Measurements from ENCODE around the gene CRTAC1.

- TF ChIP-seq, protein P1, sequence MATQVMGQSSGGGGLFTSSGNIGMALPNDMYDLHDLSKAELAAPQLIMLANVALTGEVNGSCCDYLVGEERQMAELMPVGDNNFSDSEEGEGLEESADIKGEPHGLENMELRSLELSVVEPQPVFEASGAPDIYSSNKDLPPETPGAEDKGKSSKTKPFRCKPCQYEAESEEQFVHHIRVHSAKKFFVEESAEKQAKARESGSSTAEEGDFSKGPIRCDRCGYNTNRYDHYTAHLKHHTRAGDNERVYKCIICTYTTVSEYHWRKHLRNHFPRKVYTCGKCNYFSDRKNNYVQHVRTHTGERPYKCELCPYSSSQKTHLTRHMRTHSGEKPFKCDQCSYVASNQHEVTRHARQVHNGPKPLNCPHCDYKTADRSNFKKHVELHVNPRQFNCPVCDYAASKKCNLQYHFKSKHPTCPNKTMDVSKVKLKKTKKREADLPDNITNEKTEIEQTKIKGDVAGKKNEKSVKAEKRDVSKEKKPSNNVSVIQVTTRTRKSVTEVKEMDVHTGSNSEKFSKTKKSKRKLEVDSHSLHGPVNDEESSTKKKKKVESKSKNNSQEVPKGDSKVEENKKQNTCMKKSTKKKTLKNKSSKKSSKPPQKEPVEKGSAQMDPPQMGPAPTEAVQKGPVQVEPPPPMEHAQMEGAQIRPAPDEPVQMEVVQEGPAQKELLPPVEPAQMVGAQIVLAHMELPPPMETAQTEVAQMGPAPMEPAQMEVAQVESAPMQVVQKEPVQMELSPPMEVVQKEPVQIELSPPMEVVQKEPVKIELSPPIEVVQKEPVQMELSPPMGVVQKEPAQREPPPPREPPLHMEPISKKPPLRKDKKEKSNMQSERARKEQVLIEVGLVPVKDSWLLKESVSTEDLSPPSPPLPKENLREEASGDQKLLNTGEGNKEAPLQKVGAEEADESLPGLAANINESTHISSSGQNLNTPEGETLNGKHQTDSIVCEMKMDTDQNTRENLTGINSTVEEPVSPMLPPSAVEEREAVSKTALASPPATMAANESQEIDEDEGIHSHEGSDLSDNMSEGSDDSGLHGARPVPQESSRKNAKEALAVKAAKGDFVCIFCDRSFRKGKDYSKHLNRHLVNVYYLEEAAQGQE (IDR thresholded peaks at IDR 0.05; ENCODE audit: insufficient replicate concordance, low read depth): no peak
- TF ChIP-seq, protein P2, sequence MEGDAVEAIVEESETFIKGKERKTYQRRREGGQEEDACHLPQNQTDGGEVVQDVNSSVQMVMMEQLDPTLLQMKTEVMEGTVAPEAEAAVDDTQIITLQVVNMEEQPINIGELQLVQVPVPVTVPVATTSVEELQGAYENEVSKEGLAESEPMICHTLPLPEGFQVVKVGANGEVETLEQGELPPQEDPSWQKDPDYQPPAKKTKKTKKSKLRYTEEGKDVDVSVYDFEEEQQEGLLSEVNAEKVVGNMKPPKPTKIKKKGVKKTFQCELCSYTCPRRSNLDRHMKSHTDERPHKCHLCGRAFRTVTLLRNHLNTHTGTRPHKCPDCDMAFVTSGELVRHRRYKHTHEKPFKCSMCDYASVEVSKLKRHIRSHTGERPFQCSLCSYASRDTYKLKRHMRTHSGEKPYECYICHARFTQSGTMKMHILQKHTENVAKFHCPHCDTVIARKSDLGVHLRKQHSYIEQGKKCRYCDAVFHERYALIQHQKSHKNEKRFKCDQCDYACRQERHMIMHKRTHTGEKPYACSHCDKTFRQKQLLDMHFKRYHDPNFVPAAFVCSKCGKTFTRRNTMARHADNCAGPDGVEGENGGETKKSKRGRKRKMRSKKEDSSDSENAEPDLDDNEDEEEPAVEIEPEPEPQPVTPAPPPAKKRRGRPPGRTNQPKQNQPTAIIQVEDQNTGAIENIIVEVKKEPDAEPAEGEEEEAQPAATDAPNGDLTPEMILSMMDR (IDR thresholded peaks at IDR 0.05; ENCODE audit: insufficient read depth, low read length): no peak
- TF ChIP-seq POLR2AphosphoS5 (IDR thresholded peaks at IDR 0.05; ENCODE audit: low read depth) (no peak), SPI1 (IDR thresholded peaks at IDR 0.05; ENCODE audit: borderline replicate concordance, low read depth) (peak; percentile 82)
These were observed 113.8 kb downstream of the CRTAC1 start for GRCh38 chr10:97916586-97916985.

Measured in HL-60 (cell line).